M059J (cell line): Measurements from ENCODE around the gene LRSAM1. TPM values are rescaled to one million over a fixed set of nuclear protein-coding genes. Genes with fewer than 3 reads are reported as not detected.
A peak's percentile ranks its signal among the peaks of the same experiment; 100 is the strongest.

Source experiments
- DNase-seq: peaks from one replicate; pipeline ENCODE4 v3.0.0-alpha.2; 2012; ENCODE audit warnings: low read depth
- total RNA-seq: library from RNA; depleted of rRNA; stranded (reverse); fragments of >200 nt; shearing (Covaris generic); gene quantifications from 2 replicates; pipeline ENCODE4 v1.2.3, GENCODE V29; 2014

LRSAM1 gene
- total RNA-seq, 1 experiment from 2014 or later, result 12.4 TPM

DNA sequence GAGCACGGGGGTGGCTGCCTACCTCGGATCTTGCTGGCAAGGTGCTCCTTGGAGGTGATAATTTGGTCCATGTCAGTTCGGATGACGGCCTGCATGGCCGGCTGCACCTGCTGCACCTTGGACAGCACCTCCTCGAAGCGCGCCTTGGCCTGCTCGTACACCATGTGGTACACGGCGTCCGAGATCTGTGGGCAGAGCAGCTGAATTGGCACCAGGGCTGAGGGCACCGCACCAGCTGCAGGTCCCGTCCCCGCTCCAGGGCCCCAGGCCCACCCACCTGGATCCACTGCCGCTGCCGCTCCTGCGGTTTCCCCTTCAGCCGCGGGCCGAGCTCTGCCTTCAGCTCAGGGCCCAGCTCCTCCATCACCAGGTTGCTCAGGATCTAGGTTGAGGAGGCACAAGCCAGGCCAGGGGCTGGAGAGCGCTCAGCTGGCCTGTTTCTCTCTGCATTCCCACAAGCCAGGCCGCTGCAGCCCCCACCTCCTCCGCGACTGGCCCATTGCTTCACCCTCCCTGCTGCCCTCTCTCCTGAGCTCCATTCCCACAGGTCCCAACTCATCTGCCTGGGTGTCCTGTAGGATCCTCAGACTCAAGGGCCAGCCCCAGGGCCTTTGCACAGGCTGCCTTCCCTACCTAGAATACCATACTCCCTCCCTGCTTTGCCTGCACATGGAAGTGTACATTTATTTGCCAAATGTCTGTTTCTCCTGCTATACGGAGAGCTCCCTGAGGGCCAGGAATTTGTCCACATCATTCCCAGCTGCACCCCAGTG, 65.7 kb downstream of the LRSAM1 start:
- DNase-seq, result no peak

- no peak for DNase-seq
These were observed 66.3 kb downstream of the LRSAM1 start for GRCh38 chr9:127517620-127518019.

DNA sequence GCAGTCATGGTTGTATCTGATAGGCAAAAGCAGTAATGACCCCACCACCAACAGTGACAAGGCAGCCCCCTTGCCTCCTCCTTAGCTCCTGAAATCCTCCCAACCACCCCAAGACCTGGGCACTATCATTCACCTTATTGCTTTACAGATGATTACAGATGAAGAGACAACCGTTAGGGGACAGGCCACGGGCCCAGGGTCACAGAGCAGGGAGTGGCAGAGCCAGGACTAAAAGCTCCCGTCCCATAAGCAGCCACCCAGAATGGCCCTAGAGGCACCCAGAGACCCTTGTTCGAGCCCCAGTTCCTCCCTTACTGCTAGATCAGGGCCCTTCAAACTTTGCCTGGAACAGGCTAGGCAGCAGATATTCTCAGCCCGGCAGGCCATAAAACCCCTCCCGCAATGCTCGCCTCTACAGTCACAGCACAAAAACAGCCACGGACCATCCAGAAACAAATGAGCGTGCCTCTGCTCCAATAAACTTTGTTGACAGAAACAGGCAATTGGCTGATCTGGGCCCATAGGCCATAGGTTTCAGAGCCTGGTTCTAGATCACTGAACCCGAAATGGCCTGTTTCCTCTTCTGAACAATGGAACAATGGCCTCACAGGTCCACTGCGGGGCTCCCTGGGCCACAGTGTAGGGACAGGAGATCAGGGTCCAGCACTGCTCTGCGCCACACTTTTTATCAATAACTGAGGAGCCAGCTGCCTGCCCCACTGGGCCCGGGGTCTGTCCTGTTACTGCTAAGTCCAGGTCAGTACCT, 67.0 kb downstream of the LRSAM1 start:
- no peak for DNase-seq

- peak; percentile 100 for DNase-seq
These were observed 68.2 kb downstream of the LRSAM1 start for GRCh38 chr9:127519301-127520166.

DNA sequence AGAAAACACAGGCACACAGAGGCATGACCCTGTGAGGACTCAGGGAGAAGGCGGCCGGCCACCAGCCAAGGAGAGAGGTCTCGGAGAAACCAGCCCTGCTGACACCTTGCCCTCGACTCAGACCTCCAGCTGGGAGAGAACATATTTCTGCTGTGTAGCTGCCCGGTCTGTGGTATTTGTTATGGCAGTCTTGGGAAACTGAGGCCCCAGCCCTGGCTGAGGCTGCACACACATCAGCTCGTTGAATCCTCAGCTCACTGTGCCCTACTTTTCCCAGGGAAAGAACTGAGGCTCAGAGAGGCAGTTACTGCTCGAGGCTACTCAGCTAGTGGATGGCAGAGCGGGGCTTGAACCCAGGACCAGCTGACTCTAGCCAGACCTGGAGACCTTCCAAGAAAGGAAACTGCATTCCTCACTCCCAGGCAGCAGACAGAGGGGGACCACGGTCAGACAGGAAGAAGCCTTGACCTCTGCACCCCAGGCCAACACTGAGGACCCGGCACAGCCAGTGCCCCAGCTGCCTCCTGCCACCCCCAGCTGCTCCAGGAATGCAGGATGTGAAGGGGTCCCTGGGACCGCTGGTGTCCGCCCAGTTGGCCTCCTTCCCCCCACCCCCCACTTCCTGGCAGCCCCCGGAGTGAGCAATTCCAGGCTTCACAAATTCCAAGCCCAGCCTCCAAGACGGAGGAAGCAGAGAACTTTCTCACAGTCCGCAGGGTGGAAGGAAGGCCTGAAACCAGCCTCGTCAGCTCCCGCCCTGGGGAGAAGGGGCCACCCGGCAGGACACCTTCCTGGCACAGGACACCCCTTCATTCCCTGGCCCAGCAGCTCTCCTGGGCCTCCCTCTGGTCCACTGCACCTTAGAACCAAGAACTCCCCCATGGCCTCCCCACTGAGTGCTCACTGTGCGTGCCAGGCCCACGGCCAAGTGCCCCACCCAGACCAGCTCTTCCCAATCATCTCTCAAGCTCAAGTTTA, 69.9 kb downstream of the LRSAM1 start:
- peak; percentile 88 for DNase-seq

GRCh38 chr9:127521919-127522304, 70.6 kb downstream of the LRSAM1 start:
- peak; percentile 79 for DNase-seq

- peak; percentile 86 for DNase-seq
These were observed 71.4 kb downstream of the LRSAM1 start for GRCh38 chr9:127522727-127523126.

DNA sequence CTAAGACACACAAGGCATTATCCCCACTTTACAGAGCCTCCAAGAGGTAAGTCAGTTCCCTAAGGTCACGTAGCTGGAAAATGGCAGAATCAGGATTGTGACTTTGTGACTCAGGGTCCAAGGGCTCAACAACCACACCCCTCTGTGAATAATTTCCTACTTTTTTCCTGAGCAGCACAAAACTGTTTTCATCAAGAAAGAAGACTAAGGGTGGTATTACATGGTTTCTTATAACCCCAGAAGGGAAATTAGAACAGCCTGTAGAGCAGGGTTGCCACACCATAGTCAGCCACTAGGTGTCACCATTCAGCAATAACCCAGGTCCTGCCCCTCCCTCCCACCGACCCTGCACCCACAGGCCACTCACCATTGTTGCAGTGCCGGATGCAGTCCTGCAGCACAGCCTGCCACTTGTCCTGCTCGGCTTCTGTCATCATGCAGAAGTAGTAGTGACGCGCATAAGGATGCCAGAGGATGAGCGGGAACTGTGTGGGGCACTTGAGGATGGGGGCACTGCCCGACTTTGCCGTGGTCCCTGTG, 72.1 kb downstream of the LRSAM1 start:
- DNase-seq, result peak; percentile 43

DNA sequence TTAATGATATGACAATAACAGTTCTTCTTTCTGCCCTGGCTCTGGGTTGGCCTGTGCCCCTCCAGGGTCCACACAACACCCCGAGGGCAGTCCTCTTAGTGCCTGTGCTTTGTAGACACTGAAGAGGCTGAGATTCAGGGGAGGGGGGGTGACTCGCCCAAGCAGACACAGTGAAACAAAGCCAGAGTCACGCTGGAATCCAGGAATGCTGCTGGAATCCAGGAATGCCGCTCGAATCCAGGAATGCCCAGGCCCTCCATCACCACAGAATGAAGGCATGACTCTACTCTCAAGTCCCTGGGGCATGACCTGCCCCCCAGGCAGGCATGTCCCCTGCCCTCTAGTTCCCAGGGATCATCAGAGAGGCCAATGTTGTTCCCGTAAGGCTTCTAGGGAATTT, 73.1 kb downstream of the LRSAM1 start:
- peak; percentile 79 for DNase-seq

- no peak for DNase-seq
These were observed 74.3 kb downstream of the LRSAM1 start for GRCh38 chr9:127525401-127526188.

DNA sequence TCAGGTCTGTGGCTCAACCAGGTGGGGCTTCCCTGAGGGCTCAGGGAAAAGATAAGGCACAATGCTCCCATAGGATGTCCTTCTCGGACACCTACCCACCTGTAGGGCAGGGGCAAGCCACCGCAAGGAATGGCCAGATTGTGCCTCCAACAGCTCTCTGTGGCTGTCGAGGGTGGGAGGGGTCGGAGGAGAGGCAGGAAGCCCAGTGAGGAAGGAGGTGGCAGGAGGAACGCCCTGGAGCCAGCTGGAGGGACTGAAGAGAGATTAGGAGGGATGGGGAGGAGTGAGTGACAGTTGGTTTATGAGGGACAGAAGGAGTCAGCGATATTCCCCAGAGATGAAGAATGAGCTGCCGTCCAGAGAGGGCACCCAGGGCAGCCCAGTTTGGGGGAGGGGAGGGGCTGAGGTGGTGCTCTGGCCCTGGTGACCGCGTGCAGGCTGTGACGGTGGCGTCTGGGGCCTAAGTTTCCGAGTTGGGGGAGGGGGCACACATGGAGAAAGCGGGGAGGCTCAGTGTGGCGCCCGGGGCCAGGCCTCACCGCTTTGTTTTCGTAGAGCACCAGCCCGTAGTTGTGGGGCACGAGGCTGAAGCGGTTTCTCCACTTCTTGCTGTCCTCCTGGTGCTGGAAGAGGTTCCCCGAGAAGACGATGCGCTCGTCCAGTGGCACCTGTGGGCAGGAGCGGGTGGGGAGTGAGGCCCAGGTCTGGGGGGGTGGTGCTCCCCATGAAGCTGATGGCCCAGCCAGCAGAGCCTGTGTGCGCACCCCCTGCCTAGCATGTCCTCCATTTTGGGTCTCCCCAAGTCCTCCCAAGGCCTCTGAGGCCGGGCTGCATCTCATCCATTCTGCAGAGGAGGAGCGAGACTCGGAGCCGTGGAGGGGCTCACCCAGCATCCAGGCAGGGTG, 75.6 kb downstream of the LRSAM1 start:
- no peak for DNase-seq

GRCh38 chr9:127527560-127528268, 76.4 kb downstream of the LRSAM1 start:
- DNase-seq, result no peak

DNA sequence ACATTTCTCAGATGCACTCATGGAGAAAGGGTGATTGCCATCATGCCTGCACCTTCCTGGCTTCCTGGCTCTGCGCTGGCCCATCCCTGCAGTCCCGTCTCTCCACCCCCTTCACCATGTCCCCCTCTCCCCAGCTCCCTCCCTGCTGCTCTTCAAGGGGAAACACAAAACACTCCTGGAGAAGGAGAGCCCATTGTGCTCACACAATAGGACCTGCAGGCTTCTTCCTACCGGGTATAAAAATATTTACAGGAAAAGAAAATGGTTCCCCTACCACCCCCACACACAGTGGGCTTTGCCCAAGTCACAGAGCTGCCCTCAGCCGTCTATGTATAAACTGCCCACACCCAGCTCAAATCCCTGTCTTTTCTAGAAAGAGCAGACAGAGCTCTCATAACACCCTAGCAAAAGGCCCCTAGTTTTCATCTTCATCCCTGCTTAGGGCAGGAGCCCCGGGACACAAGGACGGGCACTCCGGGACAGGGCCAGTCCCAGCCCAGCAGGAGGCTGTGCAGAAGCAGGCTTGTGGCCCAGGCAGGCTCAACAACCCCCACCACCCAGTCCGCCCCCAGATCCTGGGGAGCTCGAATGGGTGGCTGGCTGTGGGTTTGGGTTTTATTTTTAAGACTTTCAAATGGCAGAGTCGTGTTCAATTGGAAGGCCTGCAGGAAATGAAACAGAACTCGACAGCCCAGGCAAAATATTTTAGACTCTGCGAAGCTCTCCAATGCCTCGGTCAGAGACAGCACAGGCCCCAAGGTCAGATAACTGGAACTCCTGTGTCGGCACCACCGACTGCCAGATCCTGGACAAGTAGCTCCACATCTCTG, 77.3 kb downstream of the LRSAM1 start:
- no peak for DNase-seq

GRCh38 chr9:127529671-127530070, 78.4 kb downstream of the LRSAM1 start:
- DNase-seq, result no peak

DNA sequence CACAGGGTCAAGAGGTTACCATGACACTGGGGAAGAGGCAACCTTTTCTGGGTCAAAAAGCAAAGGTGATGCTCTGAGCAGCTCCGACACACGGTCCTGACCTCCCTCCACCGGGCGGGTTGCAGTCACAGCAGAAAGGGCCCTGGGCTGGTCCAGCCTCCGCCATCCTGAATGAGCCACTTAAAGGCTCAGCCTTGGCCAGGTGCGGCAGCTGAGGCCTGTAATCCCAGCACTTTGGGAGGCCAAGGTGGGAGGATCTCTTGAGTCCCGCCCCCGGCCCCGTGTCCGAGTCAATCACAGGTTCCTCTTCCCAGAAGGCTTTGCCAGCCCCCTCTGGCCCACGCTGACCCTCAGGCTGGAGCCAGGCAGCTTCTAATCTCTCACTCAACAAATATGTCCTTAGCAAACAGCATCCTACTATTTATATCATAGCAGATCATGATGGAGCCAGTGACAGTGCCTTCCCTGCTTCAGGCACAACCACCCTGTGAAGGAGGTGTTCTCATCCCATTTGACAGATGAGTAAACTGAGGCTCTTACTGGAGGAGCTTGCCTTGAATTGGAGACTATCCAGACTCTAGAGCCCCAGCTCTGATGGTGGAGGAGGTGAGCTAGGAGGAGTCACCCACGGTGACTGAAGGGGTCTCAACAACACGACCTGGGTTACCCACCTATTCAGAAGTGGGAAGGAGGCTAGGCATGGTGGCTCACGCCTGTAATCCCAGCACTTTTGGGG, 79.1 kb downstream of the LRSAM1 start:
- no peak for DNase-seq

- no peak for DNase-seq
These were observed 80.4 kb downstream of the LRSAM1 start for GRCh38 chr9:127531676-127532075.
